T-helper 1 cell treated with Interleukin-12 subunit alpha and Interleukin-12 subunit beta and Interleukin-4 antibody, amounts not matched to agents 30 ng/mL and 1 ng/mL, for 36 hours (primary cell): ENCODE results near the gene GIPR. TPM values are rescaled to one million over a fixed set of nuclear protein-coding genes. Genes with fewer than 3 reads are reported as not detected.
"Not testable (repeated sequence)": the region's sequence is repeated elsewhere in the genome, so short reads cannot be mapped to it uniquely, and the experiment has no call there.

Experiments
- intact Hi-C: fragments of 100-400 bp; cut with micrococcal nuclease; formaldehyde crosslinking; loops from one replicate; pipeline ENCODE4 v1.15.1; 2024
- total RNA-seq: library from RNA; stranded (reverse); gene quantifications from 2 replicates; pipeline ENCODE4 v1.2.3, GENCODE V29; 2022

The GIPR gene, protein sequence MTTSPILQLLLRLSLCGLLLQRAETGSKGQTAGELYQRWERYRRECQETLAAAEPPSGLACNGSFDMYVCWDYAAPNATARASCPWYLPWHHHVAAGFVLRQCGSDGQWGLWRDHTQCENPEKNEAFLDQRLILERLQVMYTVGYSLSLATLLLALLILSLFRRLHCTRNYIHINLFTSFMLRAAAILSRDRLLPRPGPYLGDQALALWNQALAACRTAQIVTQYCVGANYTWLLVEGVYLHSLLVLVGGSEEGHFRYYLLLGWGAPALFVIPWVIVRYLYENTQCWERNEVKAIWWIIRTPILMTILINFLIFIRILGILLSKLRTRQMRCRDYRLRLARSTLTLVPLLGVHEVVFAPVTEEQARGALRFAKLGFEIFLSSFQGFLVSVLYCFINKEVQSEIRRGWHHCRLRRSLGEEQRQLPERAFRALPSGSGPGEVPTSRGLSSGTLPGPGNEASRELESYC
- 4.2 and 5.3 TPM in 2 replicates for total RNA-seq

DNA sequence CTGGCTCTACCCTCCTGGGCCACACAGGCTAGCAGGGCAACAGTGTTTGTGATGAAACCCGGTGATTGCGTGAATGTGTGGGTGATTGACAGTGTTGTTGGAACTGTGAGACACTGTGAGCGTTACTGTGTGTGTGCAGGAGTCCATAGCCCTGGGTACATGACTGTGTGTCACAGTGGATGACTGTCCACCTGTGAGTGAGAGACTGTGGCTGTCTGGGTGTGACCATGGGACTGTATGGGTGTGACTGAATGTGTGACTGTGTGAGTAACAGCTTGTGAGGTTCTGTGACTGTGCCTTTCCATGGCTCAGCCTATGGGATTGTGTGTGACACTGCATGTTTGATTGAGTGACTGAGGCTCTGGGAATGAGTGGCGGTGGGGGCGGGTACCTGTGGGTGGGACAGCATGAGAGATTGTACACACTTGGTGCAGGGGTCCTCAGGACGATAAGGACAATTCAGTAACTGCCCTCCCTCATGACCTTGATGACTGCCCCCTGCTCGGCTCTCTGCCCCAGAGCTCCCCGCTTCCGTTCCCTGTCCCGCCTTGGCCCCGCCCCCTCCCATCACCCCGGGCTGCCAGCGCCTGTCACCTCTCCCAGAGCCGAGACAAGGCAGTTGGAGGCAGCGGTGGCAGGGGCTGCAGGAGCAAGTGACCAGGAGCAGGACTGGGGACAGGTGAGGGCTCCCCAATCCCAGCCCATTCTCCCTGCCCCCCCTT, at the start of gene GIPR:
Gene GIPR, plus strand, starts transcription at position 602 of the 722 bp plus-strand sequence. CDS start 1,300 bp downstream, outside the sequence.
- intact Hi-C loops = loop anchor here (1.0 kb wide), 1 partner anchor 21 kb away; no protein-coding TSS in a partner anchor

DNA sequence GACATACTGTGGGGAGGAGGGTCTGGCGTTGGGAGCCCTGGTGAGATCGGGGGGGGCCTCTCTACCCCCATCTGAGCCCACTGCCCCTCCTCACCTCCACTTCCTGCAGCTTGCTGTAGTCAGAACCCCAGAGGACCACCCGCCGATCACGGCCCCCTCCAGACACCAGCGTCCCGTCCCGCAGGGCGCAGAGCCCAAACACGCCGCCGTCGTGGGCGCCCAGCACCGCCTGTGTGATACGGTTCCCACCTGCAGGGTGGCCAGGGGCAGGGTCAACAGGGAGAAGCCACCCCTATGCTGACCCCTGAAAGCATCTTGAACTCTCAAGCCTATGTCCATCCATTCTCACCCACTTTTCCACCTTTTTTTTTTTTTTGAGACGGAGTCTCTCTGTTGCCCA, 46.6 kb upstream of the GIPR start:
- intact Hi-C loops = no loop called here

DNA sequence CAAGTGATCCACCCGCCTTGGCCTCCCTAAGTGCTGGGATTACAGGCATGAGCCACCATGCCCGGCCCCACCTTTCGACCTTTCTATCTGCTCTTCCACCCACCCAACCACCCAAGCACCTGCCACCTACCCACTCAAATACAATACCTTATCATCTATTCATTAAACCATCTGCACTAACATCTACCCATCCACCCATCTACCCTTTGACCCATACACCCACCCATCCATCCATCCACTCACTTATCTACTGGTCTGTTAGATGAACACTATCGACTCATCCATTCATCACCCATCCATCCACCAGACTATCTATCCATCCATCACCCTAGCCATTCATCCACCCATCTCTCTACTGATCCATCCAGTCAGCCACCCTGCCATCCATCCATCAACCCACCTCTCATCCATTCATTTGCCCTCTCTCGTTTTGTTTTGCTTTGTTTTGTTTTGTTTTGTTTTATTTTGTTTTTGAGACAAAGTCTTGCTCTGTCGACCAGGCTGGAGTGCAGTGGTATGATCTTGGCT, 46.0 kb upstream of the GIPR start:
- intact Hi-C loops = no loop called here

GRCh38 chr19:45623984-45624383, 44.0 kb upstream of the GIPR start:
- intact Hi-C loops = no loop called here

GRCh38 chr19:45628219-45628618, 39.8 kb upstream of the GIPR start:
- intact Hi-C loops = not testable (repeated sequence)

- intact Hi-C loops = no loop called here
Measured at GRCh38 chr19:45629704-45630103, 38.3 kb upstream of the GIPR start.

DNA sequence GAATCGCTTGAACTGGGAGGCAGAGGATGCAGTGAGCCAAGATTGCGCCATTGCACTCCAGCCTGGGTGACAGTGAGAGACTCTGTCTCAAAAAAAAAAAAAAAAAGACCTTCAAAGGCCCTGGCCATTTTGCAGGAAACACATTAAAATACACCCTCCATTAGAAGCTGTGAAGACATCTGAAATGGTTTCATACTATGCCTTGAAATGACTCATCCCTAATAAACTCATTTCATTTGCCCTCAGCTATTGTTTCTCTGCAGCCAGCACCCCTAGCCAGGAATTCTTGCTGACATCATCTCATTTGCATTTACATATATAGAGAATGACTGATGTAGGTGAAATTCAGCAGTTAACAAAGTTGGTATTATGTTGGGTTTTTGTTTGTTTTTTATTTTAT, 37.6 kb upstream of the GIPR start:
- intact Hi-C loops = no loop called here

DNA sequence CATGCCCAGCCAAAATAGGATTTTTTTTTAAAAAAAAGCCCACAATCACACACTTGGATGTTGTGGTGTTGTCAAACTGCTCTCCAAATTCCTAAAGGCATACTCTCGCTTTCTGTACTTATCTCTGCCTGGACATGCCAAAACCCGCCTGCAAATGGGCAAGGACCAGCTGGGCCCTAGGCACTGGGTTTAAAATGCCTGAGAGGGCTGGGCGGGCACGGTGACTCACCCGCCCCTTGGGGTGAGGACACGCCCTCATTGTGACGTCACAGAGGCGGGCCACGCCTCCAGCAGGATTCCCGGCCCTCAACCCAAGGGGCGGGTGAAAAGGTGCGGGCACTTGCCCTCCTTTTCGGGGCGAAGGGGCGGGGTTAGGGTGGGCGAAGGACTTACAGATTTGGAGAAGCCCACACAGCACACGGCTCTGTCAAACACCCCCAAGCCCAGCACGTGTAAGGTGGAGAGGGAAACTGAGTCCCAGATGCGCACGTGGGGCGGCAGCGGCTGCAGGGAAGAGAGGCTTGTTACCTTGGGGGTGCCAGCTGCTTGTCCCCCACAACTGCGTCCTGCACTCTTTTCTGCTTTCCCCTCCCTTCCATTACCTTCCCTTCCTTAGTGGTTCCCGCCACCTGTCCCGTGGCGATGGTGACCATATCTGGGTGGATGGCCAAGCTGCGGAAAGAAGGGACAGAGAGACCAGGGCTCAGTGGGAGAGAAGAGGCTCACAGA, 35.4 kb upstream of the GIPR start:
- intact Hi-C loops = loop anchor here (1.0 kb wide), 1 partner anchor 10 kb away; no protein-coding TSS in a partner anchor

- intact Hi-C loops = no loop called here
Measured at GRCh38 chr19:45636275-45636674, 31.7 kb upstream of the GIPR start.

DNA sequence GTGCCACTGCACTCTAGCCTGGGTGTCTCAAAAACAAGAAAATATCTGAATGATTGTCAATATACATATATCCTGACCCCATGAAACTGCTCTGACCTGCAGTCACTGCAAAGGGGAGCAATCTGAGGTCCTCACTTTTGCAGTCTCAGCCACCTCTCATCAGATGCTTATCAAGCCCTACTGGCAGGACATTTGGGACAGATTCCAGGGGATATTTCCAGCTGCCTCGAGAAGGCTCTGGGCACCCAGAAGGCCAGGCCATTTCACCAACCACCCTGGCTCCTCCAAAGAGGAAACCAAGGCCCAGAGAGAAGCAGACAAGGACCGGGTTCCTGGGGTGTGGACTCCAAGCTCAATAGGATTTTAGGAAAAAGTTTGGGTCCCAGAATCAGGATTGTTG, 31.1 kb upstream of the GIPR start:
- intact Hi-C loops = no loop called here

- intact Hi-C loops = no loop called here
Measured at GRCh38 chr19:45637890-45638667, 29.9 kb upstream of the GIPR start.

DNA sequence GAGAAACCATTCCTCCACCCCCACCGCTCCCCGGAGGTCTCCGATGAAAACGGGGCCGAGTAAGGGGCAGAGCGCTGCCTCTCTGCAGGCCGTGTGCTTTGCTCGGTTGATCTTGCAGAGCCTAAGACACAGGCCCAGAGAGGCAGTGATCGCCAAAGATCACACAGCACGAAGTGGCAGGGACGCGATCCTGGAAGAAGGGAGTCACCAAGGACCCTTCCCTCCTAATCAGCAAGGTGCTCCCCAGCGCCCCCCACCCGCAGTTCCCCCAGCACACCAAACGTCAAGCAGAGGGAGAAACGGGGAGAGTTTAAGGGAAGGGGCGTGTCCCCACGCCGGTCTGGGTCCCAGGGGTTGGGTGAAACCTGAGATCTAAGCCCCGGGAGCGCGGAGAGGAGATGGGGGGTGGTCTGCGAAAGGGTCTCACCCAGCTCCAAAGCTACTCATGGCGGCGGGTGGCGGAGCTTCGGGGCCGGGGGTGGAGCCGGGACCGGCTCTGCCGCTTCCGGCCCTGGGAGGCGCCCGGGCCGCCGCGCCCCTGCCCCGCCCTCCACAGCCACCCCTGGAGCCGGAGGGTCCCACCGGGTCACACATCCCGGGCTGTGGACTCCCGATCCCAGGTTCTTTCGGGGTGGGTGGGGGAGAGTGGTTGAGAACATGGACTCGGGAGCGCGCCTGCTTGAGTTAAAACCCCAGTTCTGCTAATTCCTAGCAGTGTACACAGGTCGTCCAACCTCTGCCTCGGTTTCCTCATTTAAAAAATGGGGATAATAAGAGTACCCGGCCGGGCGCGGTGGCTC, 28.9 kb upstream of the GIPR start, which contains the start of gene EML2:
Gene EML2, minus strand, starts transcription at position 468 of the 800 bp plus-strand sequence. Its CDS starts 21 bp downstream, at position 447.
- intact Hi-C loops = no loop called here

- intact Hi-C loops = loop anchor here (5.0 to 10.0 kb wide), 2 partner anchors 204 to 466 kb away; partner anchors contain the start of genes BLOC1S3 and TRAPPC6A
Measured at GRCh38 chr19:45640849-45641273, 27.2 kb upstream of the GIPR start.

DNA sequence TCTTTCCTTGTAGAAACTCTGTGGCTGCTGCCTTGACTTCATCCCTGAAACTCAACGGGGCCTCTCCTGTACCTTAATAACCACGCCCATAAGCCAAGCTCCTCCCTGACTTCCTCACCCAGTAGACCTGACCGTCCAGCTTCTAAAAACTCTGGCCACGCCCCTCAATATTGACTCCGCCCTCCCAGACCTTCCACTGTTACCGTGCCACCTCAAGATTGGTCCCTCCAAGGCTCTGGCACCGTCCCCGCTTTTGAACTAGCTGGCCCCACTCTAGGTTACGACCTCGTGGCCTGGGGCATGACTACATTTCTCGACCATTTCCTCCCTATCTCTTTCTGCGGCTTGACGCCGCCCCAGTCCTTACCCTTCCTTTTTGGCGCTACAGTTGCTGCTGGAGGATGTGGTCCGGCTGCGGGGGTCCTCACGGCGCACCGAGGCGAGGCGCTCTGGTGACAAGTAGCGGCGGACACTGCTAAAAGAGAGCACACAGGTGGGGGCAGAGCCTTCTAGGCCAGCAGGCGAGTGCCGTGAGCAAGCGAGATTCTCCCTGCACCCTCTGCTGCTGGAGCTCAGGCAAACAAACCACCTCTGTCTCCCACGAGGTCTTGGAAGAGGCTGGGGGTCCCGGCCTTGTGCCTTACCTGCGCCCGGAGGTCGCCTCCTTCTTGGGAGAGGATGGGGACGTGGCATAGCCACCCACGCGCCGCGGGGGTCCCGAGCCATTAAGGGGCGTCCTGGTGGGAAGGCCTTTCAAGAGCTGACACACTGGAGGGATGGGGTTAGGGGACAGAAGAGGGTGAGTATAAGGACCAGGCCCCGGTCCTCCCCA, 26.5 kb upstream of the GIPR start:
- intact Hi-C loops = loop anchor here (1.0 to 10.0 kb wide), 9 partner anchors 9 to 467 kb away; partner anchors contain the start of genes BLOC1S3, POLR1G, RTN2 and TRAPPC6A

DNA sequence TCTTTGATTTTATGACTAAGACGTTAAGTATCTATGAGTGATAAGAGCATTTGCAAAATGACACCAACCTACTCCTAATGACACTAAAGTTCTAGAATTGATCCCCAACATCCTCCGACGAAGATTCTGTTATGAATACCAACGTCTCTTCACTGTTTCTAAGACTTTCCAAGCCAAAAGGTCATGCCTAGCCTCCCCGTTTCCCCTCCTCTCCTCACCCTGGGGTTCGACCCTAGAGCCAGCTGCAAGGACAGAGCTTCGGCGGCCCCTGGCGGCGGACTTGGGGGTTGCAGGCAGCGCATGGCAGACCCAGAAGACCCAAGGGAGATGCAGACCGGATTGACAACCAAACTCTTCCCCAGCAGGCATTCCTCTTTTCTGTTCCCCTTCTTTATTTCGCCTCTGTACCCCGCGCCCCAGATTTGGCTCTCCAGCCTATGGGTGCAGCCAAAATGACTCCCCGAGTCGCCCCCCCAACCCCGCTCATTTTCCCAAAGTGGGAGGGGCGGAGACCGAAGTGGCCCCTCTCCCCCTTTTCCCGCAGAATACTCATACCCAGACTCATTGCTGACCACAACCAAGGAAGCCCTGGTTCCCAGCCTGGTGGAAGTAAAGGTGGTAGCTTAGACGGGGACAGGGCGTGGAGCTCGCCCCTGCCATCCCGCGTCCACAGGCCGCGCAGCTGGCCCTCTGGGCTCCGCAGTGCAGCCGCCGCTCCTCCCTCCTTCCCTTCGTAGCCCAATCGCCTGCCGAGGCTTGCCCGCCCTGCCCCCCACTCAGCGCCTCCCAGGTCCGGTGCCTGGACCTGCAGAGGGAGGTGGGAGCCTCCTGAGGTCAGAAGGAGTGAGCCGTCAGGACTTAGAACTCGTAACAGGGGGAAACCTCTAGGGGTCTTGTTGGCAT, 24.7 kb upstream of the GIPR start:
- intact Hi-C loops = loop anchor here (1.0 to 10.0 kb wide), 4 partner anchors 59 to 468 kb away; partner anchors contain the start of genes BLOC1S3, OPA3 and TRAPPC6A

DNA sequence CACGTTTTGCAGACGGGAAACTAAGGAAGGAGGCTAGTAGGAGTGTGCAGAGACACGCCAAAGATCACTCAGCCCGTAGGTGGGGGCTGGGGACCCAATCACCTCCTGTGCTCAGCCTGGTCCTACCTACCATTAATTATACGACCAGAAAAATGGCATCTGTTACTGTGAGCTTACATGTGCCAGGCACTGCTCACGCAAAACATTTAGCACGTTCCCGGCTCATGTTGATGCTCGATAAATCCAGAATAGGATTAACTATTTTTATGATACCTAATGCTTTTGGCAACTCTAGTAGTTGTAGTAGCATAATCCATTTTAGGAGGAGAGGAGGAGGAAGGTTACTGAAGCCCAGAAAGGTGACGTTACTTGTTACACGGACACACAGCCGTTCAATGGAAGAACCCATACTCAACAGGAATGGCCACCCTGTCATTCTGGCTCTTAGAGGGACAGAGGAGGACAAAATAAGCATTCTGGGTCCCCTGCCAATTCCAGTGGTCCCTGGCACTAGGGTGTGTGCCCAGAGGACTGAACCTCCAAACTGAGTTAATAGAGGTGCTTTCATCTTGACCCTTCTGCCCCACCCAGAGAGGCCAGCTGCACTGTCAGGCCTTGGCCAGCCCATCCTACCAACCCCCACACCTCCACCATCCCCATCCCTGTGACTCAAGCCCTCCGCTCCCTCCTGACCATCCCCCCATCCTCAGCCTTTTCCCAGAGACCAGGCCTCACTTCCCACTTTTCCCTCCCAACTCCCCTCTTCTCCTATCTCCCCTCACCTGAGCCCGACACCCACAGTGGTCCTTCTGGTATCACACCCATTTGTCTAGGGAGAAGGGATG, 23.9 kb upstream of the GIPR start:
- intact Hi-C loops = loop anchor here (1.0 to 10.0 kb wide), 5 partner anchors 60 to 469 kb away; partner anchors contain the start of genes BLOC1S3, OPA3 and TRAPPC6A
